Fibroblast of skin of left quadriceps (primary cell): ENCODE results near the gene CNOT3.
"Not testable (repeated sequence)": the region's sequence is repeated elsewhere in the genome, so short reads cannot be mapped to it uniquely, and the experiment has no call there.

ENCODE experiments used
- DNase-seq, 2 experiments: peaks; one replicate each; pipeline ENCODE4 v3.0.0-alpha.2; 2013; ENCODE audit warnings: low read depth in 2 of 2

The CNOT3 gene

GRCh38 chr19:54191011-54191810 is 53.6 kb downstream of the CNOT3 start, which contains the start of gene TSEN34:
Gene TSEN34, plus strand, starts transcription at chr19:54191308. Its CDS starts 57 bp downstream, at chr19:54191365.
- peak; percentile 65 to 68 for DNase-seq

- no peak for DNase-seq
Observed at GRCh38 chr19:54191811-54192453, 54.4 kb downstream of the CNOT3 start.

- DNase-seq = no peak
Observed at GRCh38 chr19:54193011-54193410, 55.4 kb downstream of the CNOT3 start.

GRCh38 chr19:54194463-54194862 is 56.9 kb downstream of the CNOT3 start:
- DNase-seq = not testable (repeated sequence)

GRCh38 chr19:54196536-54196935 is 59.0 kb downstream of the CNOT3 start:
- no peak for DNase-seq

- no peak for DNase-seq
Observed at GRCh38 chr19:54197121-54197520, 59.6 kb downstream of the CNOT3 start.

- DNase-seq = no peak
Observed at GRCh38 chr19:54199401-54199800, 61.8 kb downstream of the CNOT3 start.

- DNase-seq = no peak
Observed at GRCh38 chr19:54201172-54201701, 63.7 kb downstream of the CNOT3 start.

- no peak for DNase-seq
Observed at GRCh38 chr19:54201980-54202379, 64.4 kb downstream of the CNOT3 start.

GRCh38 chr19:54203151-54203611 is 65.6 kb downstream of the CNOT3 start:
- DNase-seq = no peak

GRCh38 chr19:54204767-54205468 is 67.4 kb downstream of the CNOT3 start:
- no peak for DNase-seq
